ENCODE results near the gene PAQR3.
A peak's percentile ranks its signal among the peaks of the same experiment; 100 is the strongest.
"Not testable (repeated sequence)": the region's sequence is repeated elsewhere in the genome, so short reads cannot be mapped to it uniquely, and the experiment has no call there.

PAQR3 gene

GRCh38 chr4:78926826-78927225 lies 12.4 kb downstream of the PAQR3 start:
- DNase-seq: peak; percentile 60

- peak; percentile 40 for DNase-seq
Observed at GRCh38 chr4:78923464-78924312, 15.6 kb downstream of the PAQR3 start.

GRCh38 chr4:78922207-78922606 lies 17.0 kb downstream of the PAQR3 start:
- no peak for DNase-seq

GRCh38 chr4:78910612-78911011 lies 28.6 kb downstream of the PAQR3 start:
- DNase-seq: no peak

- DNase-seq: not testable (repeated sequence)
Observed at GRCh38 chr4:78908974-78909373, 30.3 kb downstream of the PAQR3 start.

GRCh38 chr4:78907638-78908037 lies 31.6 kb downstream of the PAQR3 start:
- DNase-seq: no peak

GRCh38 chr4:78904143-78904542 lies 35.1 kb downstream of the PAQR3 start:
- DNase-seq: no peak

- DNase-seq: no peak
Observed at GRCh38 chr4:78902298-78902697, 36.9 kb downstream of the PAQR3 start.

GRCh38 chr4:78901882-78902281 lies 37.4 kb downstream of the PAQR3 start:
- DNase-seq: no peak

- no peak for DNase-seq
Observed at GRCh38 chr4:78899302-78899701, 39.9 kb downstream of the PAQR3 start.

- DNase-seq: no peak
Observed at GRCh38 chr4:78889955-78890354, 49.3 kb downstream of the PAQR3 start.

- no peak for DNase-seq
Observed at GRCh38 chr4:78885598-78885997, 53.6 kb downstream of the PAQR3 start.

GRCh38 chr4:78880874-78881492 lies 58.3 kb downstream of the PAQR3 start:
- peak; percentile 42 for DNase-seq

GRCh38 chr4:78878031-78878430 lies 61.2 kb downstream of the PAQR3 start:
- DNase-seq: no peak

GRCh38 chr4:78876568-78877320 lies 62.5 kb downstream of the PAQR3 start:
- peak; percentile 51 for DNase-seq

- no peak for DNase-seq
Observed at GRCh38 chr4:78870056-78870455, 69.2 kb downstream of the PAQR3 start.

GRCh38 chr4:78868712-78869111 lies 70.5 kb downstream of the PAQR3 start:
- DNase-seq: not testable (repeated sequence)

GRCh38 chr4:78865451-78865850 lies 73.8 kb downstream of the PAQR3 start:
- no peak for DNase-seq

- peak; percentile 95 for DNase-seq
Observed at GRCh38 chr4:78864405-78865024, 74.7 kb downstream of the PAQR3 start.

GRCh38 chr4:78863991-78864390 lies 75.2 kb downstream of the PAQR3 start:
- no peak for DNase-seq

- DNase-seq: no peak
Observed at GRCh38 chr4:78863254-78863869, 75.9 kb downstream of the PAQR3 start.

- no peak for DNase-seq
Observed at GRCh38 chr4:78862314-78862737, 76.9 kb downstream of the PAQR3 start.

All from hematopoietic multipotent progenitor cell treated with erythropoietin and hydrocortisone succinate and interleukin-3 and kit ligand, for 6 days (in vitro differentiated cells).